Heart right ventricle (tissue), 16 donors: ENCODE data around the gene BFSP1. TPM values are rescaled to one million over a fixed set of nuclear protein-coding genes. Genes with fewer than 3 reads are reported as not detected.

Source experiments
- ATAC-seq, 8 donors: fragments of 200-7000 bp; cut with Tn5 transposase; one replicate each; pipeline ENCODE4 v1.9.1; 2020; ENCODE audit warnings: mild to moderate bottlenecking in 8 of 8, moderate library complexity in 8 of 8, moderate number of reproducible peaks in 1 of 8
- DNase-seq, 2 donors: peaks; one replicate each; pipeline ENCODE4 v3.0.0-alpha.2; 2020
- H3K27ac ChIP-seq, 10 donors: fragments of 200-600 bp; sonication (generic) in 2 of 10; one replicate each; pipeline versions ENCODE4 v1.5.0 to v1.8.0; 2020 to 2022; ENCODE audit warnings: mild to moderate bottlenecking in 3 of 10
- H3K27me3 ChIP-seq, 7 donors: fragments of 200-600 bp; one replicate each; pipeline ENCODE4 v1.8.0; 2021 to 2022; ENCODE audit warnings: mild to moderate bottlenecking in 2 of 7
- H3K36me3 ChIP-seq, 9 donors: fragments of 200-600 bp; sonication (generic) in 1 of 9; one replicate each; pipeline versions ENCODE4 v1.5.0 to v1.8.0; 2020 to 2022; ENCODE audit warnings: mild to moderate bottlenecking in 2 of 9
- H3K4me1 ChIP-seq, 9 donors: fragments of 200-600 bp; sonication (generic) in 1 of 9; one replicate each; pipeline versions ENCODE4 v1.5.0 to v1.8.0; 2020 to 2022; ENCODE audit warnings: mild to moderate bottlenecking in 4 of 9
- H3K4me3 ChIP-seq, 10 donors: fragments of 200-600 bp; sonication (generic) in 2 of 10; one replicate each; pipeline versions ENCODE4 v1.5.0 to v1.8.0; 2020 to 2022; ENCODE audit warnings: mild to moderate bottlenecking in 7 of 10, moderate library complexity in 2 of 10
- H3K9me3 ChIP-seq, 11 donors: fragments of 200-600 bp in 10 of 11; sonication (generic) in 2 of 11; one replicate each; pipeline versions ENCODE4 v1.5.0 to v1.8.0; 2013 to 2022; ENCODE audit warnings: mild to moderate bottlenecking in 2 of 11, control low read depth in 1 of 11, moderate library complexity in 1 of 11
- CTCF ChIP-seq, 9 donors: fragments of 200-600 bp; sonication (generic) in 2 of 9; IDR thresholded peaks; one replicate each; pipeline versions ENCODE4 v1.5.0 to v1.8.0; 2021 to 2022; ENCODE audit warnings: antibody characterized with exemption in 9 of 9, mild to moderate bottlenecking in 5 of 9, moderate library complexity in 1 of 9
- WGBS, 2 donors: extraction: QIAGEN DNeasy Blood & Tissue Kit; methylation state at CpG; one replicate each; pipeline ENCODE4 v1.1.7; 2013; ENCODE audit warnings: inconsistent platforms in 1 of 2; 5-methylcytosine and 5-hydroxymethylcytosine counted together
- intact Hi-C, 10 donors: fragments of 100-400 bp; cut with DNase I; formaldehyde crosslinking; loops; one replicate each; pipeline versions ENCODE4 v1.11.1 to v1.14.2; 2022
- polyA plus RNA-seq, 2 donors: library from polyadenylated mRNA; stranded (reverse); fragments of 200-250 nt; gene quantifications; one replicate each; pipeline ENCODE4 v1.2.3, GENCODE V29; 2013
- total RNA-seq, 10 donors: library from RNA; stranded (reverse); fragmentation: NEBNext Ultra II Directional in 3 of 10; extraction: Animal tissue kit (Norgen Biotek cat#: 25700) in 3 of 10; gene quantifications; one replicate each; pipeline versions ENCODE4 v1.2.1 to v1.2.4, GENCODE V29; 2021 to 2023
- donor health status: Arrhythmogenic right ventricular cardiomyopathy.
- donor health status: ischemic (EF 13 %, LVEDD 7.1; RV severe dilation, severe dysfunction).
- donor health status: healthy with polysubstance abuse.
- donor health status: DM: no; HTN: yes; CAD: no.
- donor health status: DM: no; HTN: no; CAD: no.
- donor health status: ischemic (EF 25% LVEDD 6.9; RV normal size, moderate dysfunction).
- donor health status: ischemic (EF 25% LVEDD 5.7; RV mildly dilated, moderate dysfunction).
- donor health status: healthy.
- donor health status: DM: yes; HTN: yes; CAD: no.
- donor health status: Ischemic cardiomyopathy.
- donor health status: ischemic (EF 35%, LVEDD 5.7; RV mildly dilated, moderate dysfunction).
- donor health status: nonischemic (EF 11% LVEDD 7.7; RV severe dilation, severe dysfunction).
- donor health status: DM: yes; HTN: yes; CAD: no.
- donor health status: PGD.
- donor health status: ischemic (EF 29% LVEDD 5.4; RV normal size, mild dysfunction).
- donor health status: nonischemic (EF 23%, LVEDD 6.1; RV moderate dilation, normal function).

BFSP1 gene
- total and polyA plus RNA-seq, 12 donors: 0.19 to 1.9 (median 0.61) TPM

- Histone ChIP-seq H3K4me3 (no peak overlapping the region), H3K27me3 (peaks cover 0 to 50% (median 23%) of the 10 kb centered on the region in 7 donors), H3K27ac (no peak overlapping the region), H3K36me3 (no peaks in the 10 kb centered on the region), H3K9me3 (peaks cover 0 to 5% (median 0%) of the 10 kb centered on the region in 11 donors), H3K4me1 (no peaks in the 10 kb centered on the region)
- WGBS, 2 donors: 73 to 80% methylated on average over 13 of the region's 13 CpGs
- no peak for DNase-seq
- intact Hi-C loops: no loop called here
- TF ChIP-seq CTCF (IDR thresholded peaks at IDR 0.05): no peak
- no peak for ATAC-seq
Observed at GRCh38 chr20:17445543-17445942, 85.6 kb downstream of the BFSP1 start.

GRCh38 chr20:17444091-17444490 is 87.1 kb downstream of the BFSP1 start:
- H3K27me3 ChIP-seq: peaks cover 0 to 50% (median 23%) of the 10 kb centered on the region in 7 donors
- no peaks in the 10 kb centered on the region for H3K36me3 ChIP-seq
- WGBS, 2 donors: 49 to 50% methylated on average over 2 of the region's 2 CpGs
- TF ChIP-seq CTCF (IDR thresholded peaks at IDR 0.05): no peak
- no peak overlapping the region for H3K4me3 ChIP-seq
- H3K27ac ChIP-seq: no peak overlapping the region
- intact Hi-C loops: no loop called here
- peaks cover 0 to 5% (median 0%) of the 10 kb centered on the region in 11 donors for H3K9me3 ChIP-seq
- DNase-seq (no peak), ATAC-seq (no peak)
- H3K4me1 ChIP-seq: no peaks in the 10 kb centered on the region

Other genes starting within 250 kb of the BFSP1 start
- gene DSTN, start 38.7 kb upstream of the BFSP1 start, total RNA-seq: 100 to 1,000 TPM; 353 to 802 (median 569) TPM
- gene DSTN, start 38.7 kb upstream of the BFSP1 start, polyA plus RNA-seq: 100 to 1,000 TPM; 261 to 538 TPM
- 10 to 100 TPM; 23.5 to 71.3 (median 29.0) TPM for gene RRBP1, start 150.9 kb upstream of the BFSP1 start, total RNA-seq
- 10 to 100 TPM; 29.3 to 41.9 TPM for gene RRBP1, start 150.9 kb upstream of the BFSP1 start, polyA plus RNA-seq
- not detected for gene BANF2, start 168.6 kb upstream of the BFSP1 start, total RNA-seq
- gene BANF2, start 168.6 kb upstream of the BFSP1 start, polyA plus RNA-seq: not detected